ENCODE results near the gene NFKBIB. TPM values are rescaled to one million over a fixed set of nuclear protein-coding genes. Genes with fewer than 3 reads are reported as not detected.
"Not testable (repeated sequence)": the region's sequence is repeated elsewhere in the genome, so short reads cannot be mapped to it uniquely, and the experiment has no call there.

Gene NFKBIB
- polyA plus RNA-seq, 1 experiment = 9.9 TPM

GRCh38 chr19:38931521-38931793 is 31.7 kb downstream of the NFKBIB start:
- peak overlapping the region; percentile 57 for H3K27ac ChIP-seq (ENCODE audit: low read depth, low read length)
- DNase-seq (ENCODE audit: low read depth, low spot score) = no peak
- H3K9me3 ChIP-seq (ENCODE audit: control insufficient read depth, insufficient read depth, low read length) = peaks cover 10% of the 10 kb centered on the region
- peak overlapping the region; percentile 99 for H3K4me3 ChIP-seq (ENCODE audit: low read depth, low read length)
- POLR2A ChIA-PET = interaction anchor here (1.9 kb wide), 1 partner anchor 32 kb away, joined by 6 read pairs; the partner anchor contains the start of genes NFKBIB and SIRT2
- H3K27me3 ChIP-seq (ENCODE audit: control insufficient read depth, insufficient read depth, low read length) = no peaks in the 10 kb centered on the region
- CTCF ChIA-PET = interaction anchor here (1.3 to 2.6 kb wide), 6 partner anchors 24 to 529 kb away, joined by 3 to 18 read pairs (median 6); partner anchors contain the start of gene FAM98C
- no peak for TF ChIP-seq CTCF (IDR thresholded peaks at IDR 0.05; ENCODE audit: low read depth, low read length)

- Histone ChIP-seq H3K9me3 (ENCODE audit: control insufficient read depth, insufficient read depth, low read length) (peaks cover 10% of the 10 kb centered on the region), H3K27me3 (ENCODE audit: control insufficient read depth, insufficient read depth, low read length) (no peaks in the 10 kb centered on the region), H3K4me3 (ENCODE audit: low read depth, low read length) (no peak overlapping the region), H3K27ac (ENCODE audit: low read depth, low read length) (no peak overlapping the region)
- TF ChIP-seq CTCF (IDR thresholded peaks at IDR 0.05; ENCODE audit: low read depth, low read length) = peak; percentile 38
- POLR2A ChIA-PET = interaction anchor here (0.5 to 1.1 kb wide), 2 partner anchors 9 to 24 kb away, joined by 3 to 5 read pairs; no protein-coding TSS in a partner anchor
- no peak for DNase-seq (ENCODE audit: low read depth, low spot score)
- CTCF ChIA-PET = interaction anchor here (0.6 to 2.2 kb wide), 13 partner anchors 15 to 943 kb away, joined by 3 to 11 read pairs (median 3); partner anchors contain the start of gene FAM98C
Observed at GRCh38 chr19:38932425-38933179, 32.8 kb downstream of the NFKBIB start.

GRCh38 chr19:38933544-38933943 is 33.8 kb downstream of the NFKBIB start:
- CTCF ChIA-PET = interaction anchor here (0.6 to 2.2 kb wide), 11 partner anchors 14 to 944 kb away, joined by 3 to 11 read pairs (median 3); partner anchors contain the start of gene FAM98C
- peaks cover 10% of the 10 kb centered on the region for H3K9me3 ChIP-seq (ENCODE audit: control insufficient read depth, insufficient read depth, low read length)

GRCh38 chr19:38939957-38940356 is 40.2 kb downstream of the NFKBIB start:
- no peak for TF ChIP-seq CTCF (IDR thresholded peaks at IDR 0.05; ENCODE audit: low read depth, low read length)
- H3K27me3 ChIP-seq (ENCODE audit: control insufficient read depth, insufficient read depth, low read length) = no peaks in the 10 kb centered on the region
- CTCF ChIA-PET = interaction anchor here (3.4 kb wide), 1 partner anchor 10 kb away, joined by 11 read pairs; the partner anchor contains the start of genes MRPS12 and SARS2
- no peak overlapping the region for H3K27ac ChIP-seq (ENCODE audit: low read depth, low read length)
- DNase-seq (ENCODE audit: low read depth, low spot score) = no peak
- no peak overlapping the region for H3K4me3 ChIP-seq (ENCODE audit: low read depth, low read length)
- H3K9me3 ChIP-seq (ENCODE audit: control insufficient read depth, insufficient read depth, low read length) = peaks cover 3% of the 10 kb centered on the region
- POLR2A ChIA-PET = interaction anchor here (1.0 kb wide), 1 partner anchor 9 kb away, joined by 5 read pairs; the partner anchor contains the start of genes MRPS12 and SARS2

More at GRCh38 chr19:38933544-38933943, 33.8 kb downstream of the NFKBIB start:
- POLR2A ChIA-PET = interaction anchor here (0.5 to 1.1 kb wide), 3 partner anchors 8 to 279 kb away, joined by 3 to 5 read pairs (median 5); no protein-coding TSS in a partner anchor
- H3K27ac ChIP-seq (ENCODE audit: low read depth, low read length) = no peak overlapping the region
- no peaks in the 10 kb centered on the region for H3K27me3 ChIP-seq (ENCODE audit: control insufficient read depth, insufficient read depth, low read length)
- H3K4me3 ChIP-seq (ENCODE audit: low read depth, low read length) = no peak overlapping the region
- DNase-seq (ENCODE audit: low read depth, low spot score) = no peak
- TF ChIP-seq CTCF (IDR thresholded peaks at IDR 0.05; ENCODE audit: low read depth, low read length) = no peak

GRCh38 chr19:38941466-38941865 is 41.7 kb downstream of the NFKBIB start:
- not testable (repeated sequence) for H3K9me3 ChIP-seq (ENCODE audit: control insufficient read depth, insufficient read depth, low read length); H3K4me3 ChIP-seq (ENCODE audit: low read depth, low read length); DNase-seq (ENCODE audit: low read depth, low spot score); H3K27ac ChIP-seq (ENCODE audit: low read depth, low read length); H3K27me3 ChIP-seq (ENCODE audit: control insufficient read depth, insufficient read depth, low read length)
- POLR2A ChIA-PET = interaction anchor here (0.8 kb wide), 1 partner anchor 8 kb away, joined by 3 read pairs; no protein-coding TSS in a partner anchor
- CTCF ChIA-PET = interaction anchor here (0.9 kb wide), 1 partner anchor 11 kb away, joined by 3 read pairs; the partner anchor contains the start of genes MRPS12 and SARS2

All from AG04450 (cell line).